GM12801 (cell line): ENCODE data around the gene MXD1.

Experiments used
- TF ChIP-seq, protein P1 (sequence below): IDR thresholded peaks from one replicate; pipeline ENCODE4 v1.5.1; 2011; ENCODE audit warnings: control low read depth; ENCODE audit not compliant: insufficient read length; ENCODE audit errors: extremely low read depth

MXD1 gene

DNA sequence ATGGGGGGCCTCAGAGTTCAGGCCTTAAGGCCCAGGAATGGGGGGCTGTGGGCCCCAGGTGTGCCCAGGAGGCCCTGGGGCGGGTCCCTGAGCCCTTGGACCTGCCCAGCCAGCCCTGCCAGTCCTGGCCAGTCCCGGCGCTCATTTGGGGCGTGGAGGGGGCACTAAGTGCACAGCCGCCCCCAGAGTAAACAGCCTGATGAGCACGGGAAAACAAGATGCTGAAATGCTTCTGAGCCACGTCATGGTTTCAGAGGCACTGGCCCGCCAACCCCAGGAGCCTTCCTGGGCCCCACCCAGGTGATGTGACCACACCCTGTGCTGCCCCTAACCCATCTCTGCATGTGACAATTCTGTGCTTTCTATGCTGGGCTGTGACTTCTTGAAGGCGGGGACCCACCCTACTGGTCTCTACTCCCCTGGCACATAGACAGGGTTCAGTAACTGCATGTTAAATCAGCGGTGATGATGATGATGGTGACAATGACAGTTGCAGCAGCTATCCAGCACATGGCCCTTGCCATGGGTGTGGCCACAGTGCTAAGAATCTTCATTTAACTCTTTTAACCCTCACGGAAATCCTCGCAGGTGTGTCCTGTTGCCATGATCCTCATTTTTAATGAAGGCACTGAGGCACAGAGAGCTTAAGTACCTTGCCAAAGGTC, 74.7 kb downstream of the MXD1 start:
- TF ChIP-seq, protein P1, sequence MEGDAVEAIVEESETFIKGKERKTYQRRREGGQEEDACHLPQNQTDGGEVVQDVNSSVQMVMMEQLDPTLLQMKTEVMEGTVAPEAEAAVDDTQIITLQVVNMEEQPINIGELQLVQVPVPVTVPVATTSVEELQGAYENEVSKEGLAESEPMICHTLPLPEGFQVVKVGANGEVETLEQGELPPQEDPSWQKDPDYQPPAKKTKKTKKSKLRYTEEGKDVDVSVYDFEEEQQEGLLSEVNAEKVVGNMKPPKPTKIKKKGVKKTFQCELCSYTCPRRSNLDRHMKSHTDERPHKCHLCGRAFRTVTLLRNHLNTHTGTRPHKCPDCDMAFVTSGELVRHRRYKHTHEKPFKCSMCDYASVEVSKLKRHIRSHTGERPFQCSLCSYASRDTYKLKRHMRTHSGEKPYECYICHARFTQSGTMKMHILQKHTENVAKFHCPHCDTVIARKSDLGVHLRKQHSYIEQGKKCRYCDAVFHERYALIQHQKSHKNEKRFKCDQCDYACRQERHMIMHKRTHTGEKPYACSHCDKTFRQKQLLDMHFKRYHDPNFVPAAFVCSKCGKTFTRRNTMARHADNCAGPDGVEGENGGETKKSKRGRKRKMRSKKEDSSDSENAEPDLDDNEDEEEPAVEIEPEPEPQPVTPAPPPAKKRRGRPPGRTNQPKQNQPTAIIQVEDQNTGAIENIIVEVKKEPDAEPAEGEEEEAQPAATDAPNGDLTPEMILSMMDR = no peak
